NAMALWA (cell line): ENCODE results near the gene GAS2L1.
A peak's percentile ranks its signal among the peaks of the same experiment; 100 is the strongest.

Experiments used
- DNase-seq: peaks from one replicate; pipeline ENCODE4 v3.0.0-alpha.2; 2015; ENCODE audit warnings: low spot score

The GAS2L1 gene

GRCh38 chr22:29306175-29306834 lies at the start of gene GAS2L1:
TSS of gene GAS2L1 (plus strand) at chr22:29306650. CDS start at chr22:29308106, 1,456 bp downstream.
- no peak for DNase-seq

DNA sequence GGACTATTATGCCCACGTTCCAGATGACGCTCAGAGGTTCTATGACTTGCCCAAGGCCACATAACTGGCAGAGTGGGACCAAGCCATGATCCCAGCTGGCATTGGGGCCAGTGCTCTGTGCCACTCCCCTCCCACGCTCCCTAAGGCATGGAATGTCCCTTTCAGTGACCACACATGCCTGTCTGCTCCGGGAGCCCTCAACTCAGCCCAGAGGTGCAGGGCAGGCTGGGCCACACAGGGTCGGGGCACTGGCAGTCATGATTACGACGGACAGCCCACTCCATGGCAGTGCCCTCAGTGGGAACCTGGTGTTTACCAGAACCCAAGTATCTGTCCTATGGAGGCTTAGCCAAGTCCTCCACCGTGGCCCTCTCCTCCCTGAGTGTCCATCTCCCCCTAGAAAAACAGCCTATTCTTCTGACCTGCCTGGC lies 48.7 kb upstream of the GAS2L1 start:
- no peak for DNase-seq

DNA sequence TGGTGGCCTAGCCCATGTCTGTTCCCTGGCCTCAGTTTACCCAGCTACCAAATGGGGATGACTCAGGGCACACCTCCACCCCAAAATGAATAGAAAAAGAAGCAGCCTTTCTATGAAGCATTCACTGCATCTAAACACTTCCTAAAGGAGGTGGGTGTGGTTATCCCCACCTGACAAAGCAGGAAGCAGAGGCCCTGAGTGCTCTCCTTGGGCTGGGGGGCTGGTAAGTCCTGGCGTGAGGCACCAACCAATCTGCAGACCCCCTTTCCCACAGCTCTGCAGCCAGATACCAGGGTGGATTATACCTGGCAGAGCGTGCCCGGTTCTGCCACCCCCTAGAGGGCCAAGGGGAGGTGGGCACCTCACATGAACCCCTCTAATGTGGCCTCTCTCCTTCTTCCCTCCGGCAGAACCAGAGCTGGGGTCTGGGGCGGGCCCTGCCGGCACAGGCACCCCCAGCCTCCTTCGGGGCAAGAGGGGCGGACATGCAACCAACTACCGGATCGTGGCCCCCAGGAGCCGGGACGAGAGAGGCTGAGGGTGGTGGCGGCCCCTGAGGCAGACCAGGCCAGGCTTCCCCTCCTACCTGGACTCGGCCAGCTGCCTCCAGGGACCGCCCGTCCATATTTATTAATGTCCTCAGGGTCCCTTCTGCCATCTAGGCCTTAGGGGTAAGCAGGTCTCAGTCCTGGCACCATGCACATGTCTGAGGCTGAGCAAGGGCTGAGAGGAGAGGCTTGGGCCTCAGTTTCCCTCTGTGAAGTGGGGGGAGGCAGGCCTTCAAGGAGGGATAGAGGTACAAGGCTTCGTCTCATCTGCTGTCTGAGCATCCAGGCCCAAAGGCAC lies 47.8 kb upstream of the GAS2L1 start:
- no peak for DNase-seq

GRCh38 chr22:29259253-29259899 lies 47.1 kb upstream of the GAS2L1 start:
- no peak for DNase-seq

- DNase-seq: no peak
Observed at GRCh38 chr22:29260031-29260560, 46.4 kb upstream of the GAS2L1 start.

DNA sequence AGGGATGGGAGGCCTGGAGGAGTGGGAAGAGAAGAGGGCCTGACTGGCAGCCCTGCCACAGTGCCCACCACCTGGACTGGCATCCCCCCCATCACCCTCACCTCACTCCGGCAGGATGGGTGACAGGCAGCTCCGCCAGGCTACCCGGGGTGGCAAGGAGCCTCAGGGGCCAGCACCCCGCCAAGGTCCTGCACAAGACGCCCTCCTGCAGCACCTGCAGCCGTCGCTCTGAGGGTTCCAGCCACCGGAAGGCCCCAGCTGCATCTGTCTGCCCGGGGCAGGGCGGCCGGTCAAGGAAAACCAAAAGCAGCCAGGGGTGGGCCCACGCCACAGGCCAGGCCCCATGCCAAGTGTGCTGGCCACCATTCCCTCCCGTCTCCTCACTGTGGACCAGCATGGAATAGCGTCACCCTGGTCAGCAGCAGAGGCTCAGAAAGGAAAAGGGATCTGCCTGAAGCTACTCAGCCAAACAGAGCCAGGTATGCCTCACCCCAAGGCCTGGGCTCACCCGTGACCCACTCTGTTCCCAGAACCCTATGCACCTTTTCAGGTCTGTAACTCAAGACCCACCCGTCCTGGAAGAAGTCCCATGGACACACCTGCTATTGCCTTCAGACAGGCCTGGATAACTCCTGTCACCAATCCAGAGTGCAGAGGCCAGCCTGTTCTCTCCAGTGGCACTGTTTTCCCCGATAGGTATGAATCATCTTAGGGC lies 45.7 kb upstream of the GAS2L1 start:
- no peak for DNase-seq

DNA sequence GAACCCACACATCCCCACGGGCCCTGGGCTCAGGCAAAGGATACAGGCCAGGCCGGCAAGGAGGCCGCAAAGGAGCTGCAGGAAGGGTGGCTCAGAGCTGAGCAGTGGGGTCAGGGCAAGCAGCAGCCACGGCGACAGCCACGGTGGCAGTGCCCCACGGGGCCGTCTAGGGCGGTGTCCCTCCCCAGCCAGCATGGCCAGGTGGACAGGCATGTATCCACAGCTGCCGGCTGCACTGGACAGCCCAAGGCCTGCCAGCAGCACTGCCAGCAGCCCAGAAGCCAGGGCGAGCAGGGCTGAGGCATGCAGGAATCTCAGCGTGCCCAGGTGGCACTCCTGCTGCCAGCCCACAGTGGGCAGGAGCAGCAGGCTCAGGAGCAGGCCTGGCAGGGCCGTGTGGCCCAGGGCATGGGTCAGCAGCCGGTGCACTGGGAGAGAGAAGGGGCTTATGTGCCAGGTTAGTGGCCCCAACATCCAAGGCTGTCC lies 42.6 kb upstream of the GAS2L1 start:
- DNase-seq: no peak

DNA sequence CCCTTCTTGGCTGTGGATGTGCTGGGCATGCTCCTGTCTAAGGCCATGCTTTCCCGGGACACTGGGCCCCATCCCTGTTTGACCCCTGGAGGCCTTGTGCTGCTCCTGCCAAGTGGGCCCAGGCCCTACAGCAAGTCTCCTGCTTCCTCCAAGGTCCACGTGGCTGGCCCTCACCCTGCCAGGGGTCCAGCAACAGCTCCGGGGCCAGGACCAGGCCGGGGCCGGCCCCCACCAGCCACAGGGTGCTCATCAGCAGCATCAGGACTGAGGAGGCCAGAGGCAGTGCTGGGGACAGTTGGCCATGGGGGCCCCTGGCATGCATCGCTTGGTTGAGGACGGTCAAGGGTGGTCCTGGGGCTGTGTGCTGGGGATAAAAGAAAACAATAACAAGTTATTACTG lies 41.1 kb upstream of the GAS2L1 start:
- no peak for DNase-seq

- DNase-seq: no peak
Observed at GRCh38 chr22:29265929-29266328, 40.5 kb upstream of the GAS2L1 start.

DNA sequence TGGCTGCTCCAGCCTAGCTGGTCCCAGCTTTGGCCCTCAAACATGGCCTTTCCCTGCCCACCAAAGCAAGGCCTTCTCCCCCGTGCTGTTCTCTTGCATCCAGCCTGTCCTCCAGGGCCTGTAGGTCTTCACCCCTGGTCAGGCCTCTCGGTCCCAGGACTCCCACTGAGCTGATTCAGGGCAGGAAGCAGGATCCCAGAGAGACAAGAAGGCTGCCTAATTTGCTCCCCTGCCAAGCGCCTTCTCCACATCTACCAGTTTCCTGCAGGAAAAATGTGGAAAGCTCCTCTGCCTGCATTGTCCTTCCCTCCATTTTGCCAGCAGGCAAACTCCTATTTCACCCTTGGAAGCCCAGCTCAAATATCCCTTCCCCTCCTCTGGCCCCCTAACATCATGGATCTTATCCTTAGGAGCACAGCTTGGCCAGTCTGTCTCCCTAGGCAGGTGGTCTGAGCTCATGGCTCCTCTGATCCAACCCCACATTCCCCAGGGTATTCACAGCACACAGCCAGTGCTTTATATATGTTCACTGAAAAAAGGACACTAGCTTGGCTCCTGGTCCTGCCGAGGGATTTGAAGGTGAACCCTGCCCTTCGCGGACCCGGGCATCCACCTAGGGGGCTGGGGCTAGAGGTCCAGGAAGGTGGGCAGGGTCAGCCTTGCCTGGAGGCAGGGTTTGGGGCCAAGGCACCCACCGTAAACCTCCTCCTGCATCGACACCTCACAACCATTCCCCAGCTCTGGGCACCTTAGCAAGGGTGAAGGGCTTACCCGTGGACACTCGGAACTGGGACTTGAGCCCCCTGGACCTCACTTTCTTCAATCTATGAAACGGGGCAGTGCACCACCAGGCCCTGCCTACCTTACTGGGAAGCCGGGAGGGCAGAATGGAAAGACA lies 39.6 kb upstream of the GAS2L1 start:
- peak; percentile 30 for DNase-seq

DNA sequence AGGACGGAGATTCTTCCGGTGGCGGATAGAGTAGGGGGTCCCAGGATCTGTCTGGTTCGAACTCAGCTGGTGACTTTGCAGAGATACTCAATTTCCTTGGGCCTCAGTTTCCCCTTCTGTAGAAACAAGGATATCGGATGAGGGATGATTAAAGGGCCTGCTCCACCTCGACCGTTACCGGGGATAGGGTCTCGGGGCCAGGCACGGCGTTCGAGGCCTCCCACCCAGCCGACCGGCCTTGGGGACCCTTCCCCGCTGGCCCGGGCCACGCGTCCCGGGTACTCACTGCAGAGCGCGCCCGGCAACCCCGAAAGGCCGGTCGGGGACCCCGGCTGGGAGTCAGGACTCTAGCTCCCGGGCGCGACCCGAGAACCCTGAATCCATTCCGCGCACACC lies 39.0 kb upstream of the GAS2L1 start:
- no peak for DNase-seq

DNA sequence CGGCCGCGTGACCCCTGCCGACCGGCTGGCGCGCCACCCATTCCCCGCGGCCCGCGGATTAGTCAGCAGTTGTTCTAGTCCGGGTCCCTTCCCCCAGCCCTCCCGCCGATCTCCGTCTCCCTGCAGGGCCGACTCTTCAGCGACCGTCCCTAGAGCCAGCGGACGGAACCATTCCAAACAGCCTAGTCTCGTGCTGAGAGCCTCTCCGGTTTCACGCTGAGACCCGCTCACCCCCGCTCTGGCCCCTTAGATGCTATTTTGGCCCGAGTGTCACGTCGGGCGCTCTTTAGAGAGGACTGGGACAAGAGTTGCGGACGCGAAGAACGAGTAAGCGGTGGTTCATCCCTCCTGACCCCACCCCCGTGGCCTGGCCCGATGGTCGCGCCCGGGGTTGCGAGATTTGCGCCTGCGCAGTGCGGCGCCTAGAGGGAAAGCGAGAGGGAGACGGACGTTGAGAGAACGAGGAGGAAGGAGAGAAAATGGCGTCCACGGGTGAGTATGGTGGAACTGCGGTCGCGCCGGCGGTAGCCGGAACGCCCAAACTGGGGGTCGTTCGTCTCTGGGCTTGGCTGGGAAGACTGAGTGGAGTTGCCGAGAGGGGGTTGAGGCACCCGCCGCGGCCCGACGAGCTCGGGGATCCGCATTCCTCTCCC lies 38.5 kb upstream of the GAS2L1 start, which contains the start of the genes EWSR1 and RHBDD3:
EWSR1 (plus strand) TSS at position 411 of the 653 bp plus-strand sequence; CDS start at position 480, 69 bp downstream.
RHBDD3 (minus strand) TSS at position 124 of the 653 bp plus-strand sequence. CDS start 2,355 bp downstream, outside the sequence.
- peak; percentile 95 for DNase-seq

DNA sequence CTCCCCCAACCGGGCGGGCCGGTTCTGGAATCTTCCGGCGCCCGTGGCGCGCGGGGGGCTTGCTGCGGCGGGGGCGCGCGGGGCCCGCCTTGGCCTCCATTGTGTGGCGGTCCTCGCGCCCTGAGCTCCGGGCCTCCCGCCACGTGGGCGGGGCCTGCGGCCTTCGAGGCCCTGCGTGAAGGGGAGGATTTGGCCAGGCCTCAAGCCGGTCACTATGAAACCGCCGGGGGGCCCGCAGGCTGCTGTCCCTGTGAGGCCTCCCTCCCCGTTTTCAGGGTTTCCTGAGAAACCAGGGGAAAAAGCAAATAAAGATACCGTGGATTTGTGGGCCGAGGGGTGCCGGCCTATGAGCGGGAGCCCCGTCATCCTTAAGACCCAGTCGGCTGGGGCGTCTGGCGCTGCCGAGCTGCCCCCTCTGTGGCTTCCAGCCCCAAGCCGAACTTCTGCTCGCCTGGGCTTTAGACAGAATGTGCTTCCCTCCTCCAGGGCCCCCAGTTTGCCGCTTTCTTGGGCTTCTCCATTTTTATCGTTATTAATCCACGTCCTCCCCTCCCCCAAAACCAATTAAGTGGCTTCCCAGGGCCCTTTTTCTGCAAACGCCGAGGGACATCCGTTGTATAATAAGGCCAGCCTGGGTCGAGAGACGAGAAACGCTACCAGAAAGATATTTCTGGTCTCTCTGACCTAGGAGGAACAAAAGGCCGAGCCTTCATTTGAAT lies 37.8 kb upstream of the GAS2L1 start:
- DNase-seq: peak; percentile 65

DNA sequence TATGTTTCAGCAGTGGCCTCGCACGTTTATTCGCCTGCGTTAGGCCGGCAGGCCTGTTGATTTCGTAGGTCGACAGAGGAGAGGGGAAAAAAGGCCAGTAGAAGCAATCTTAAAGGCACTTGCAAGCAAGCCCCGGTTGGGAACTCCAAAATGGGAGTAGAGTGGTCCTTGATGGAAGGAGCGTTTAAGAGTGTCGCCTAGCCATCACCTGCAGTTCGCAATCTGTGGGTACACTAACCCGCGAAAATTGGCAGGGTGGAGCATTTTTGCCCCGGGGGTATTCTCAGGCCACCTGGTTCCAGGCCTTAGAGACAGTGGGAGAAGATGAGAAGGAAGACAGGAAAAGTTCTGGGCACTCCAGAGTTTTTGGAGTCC lies 37.2 kb upstream of the GAS2L1 start:
- DNase-seq: peak; percentile 48

DNA sequence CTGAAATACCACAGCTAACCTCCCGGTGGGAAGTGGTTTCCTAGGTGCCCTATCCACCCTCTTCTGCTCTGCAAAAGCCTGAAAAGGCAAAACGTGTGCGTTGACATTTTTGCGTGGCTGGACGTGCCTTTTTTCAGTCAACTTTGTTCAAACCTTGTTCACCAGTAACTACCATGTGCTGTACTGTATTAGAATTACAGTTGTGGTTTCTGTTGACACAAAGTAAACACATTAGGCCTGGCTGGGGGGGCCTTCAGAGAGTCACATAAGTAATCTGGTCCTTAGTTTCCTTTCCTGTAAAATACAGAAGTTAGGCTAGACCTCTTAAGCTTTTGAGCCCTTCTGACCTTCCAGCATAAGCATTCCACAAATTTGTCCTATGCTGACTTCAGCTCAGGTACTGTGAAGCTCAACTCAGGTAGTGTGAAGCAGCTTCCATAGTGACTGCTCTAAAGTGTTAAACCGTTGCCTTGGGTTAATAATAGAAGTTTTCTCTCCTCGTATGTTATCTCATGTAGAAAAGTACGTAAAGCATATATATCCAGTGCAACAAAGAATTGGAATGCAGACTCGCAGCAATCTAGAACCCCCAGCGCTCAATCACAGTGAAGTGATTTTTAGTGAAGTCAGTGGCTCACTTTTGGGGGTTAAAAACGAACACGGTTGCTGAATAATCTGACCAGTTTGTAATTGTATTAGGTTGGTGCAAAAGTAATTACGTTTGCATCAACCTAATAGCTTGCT lies 36.5 kb upstream of the GAS2L1 start:
- DNase-seq: peak; percentile 43

DNA sequence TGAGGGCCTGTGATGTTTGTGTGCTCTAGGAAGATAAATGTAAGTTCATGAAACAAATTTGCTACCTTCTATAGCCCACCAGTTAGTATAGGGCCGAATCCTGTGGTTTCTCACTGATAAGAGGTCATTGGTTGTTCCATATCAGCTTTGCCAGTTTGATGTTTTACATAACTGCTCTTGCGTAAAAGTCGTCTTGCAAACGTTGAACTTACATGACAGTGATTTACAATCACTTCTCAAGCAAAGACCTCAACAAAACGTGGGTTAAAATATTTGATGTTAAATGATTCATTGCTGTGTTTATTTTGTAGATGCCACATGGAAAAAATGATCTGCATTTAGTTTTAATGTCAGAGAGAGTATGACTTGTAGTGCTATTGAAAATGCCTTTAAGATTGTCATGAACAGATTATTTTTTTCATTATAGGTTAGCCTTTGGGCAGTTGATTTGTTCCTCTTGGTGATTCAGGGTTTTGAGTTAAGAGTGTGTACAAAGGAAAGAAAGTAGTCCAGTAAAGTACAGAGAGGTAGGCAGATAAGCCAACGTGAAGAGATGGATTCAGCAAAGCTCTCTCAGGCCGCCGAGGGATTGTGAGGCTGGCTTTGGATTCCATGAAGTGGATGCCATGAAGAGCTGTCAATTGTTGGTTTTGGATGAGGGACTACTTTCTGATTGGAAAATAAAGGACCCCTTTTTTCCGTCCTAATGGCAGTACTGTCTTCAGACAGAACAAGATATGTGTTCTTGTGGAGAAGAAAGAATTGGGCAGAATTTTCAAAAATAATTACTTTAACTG lies 35.8 kb upstream of the GAS2L1 start:
- peak; percentile 53 for DNase-seq

DNA sequence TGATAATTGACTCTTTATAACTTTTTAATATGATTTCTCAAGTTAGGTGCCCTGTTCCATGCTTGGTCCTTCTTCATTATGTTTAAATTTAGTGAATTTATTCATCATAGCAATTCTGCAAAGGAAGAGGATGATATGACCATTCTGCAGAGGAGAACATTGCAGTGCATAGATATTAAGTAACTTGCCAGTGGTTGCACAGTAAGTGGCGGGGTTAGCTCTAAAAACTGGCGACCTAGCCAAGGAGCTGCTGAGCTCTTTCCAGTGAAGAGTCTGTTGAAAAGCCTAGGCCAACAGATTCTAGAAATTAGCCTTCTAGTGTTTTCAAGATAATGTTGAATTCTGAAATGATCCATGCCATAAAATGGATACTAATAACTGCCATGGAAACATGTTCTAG lies 33.8 kb upstream of the GAS2L1 start:
- no peak for DNase-seq

GRCh38 chr22:29275167-29275566 lies 31.3 kb upstream of the GAS2L1 start:
- no peak for DNase-seq
